Activated CD4-positive, alpha-beta memory T cell treated with anti-CD3 and anti-CD28 coated beads for 36 hours (primary cell): ENCODE measurements around the gene ATP5F1E. TPM values are rescaled to one million over a fixed set of nuclear protein-coding genes. Genes with fewer than 3 reads are reported as not detected.
"Not testable (repeated sequence)": the region's sequence is repeated elsewhere in the genome, so short reads cannot be mapped to it uniquely, and the experiment has no call there.

Source experiments
- CTCF ChIA-PET: fragments of 350-600 bp; sonication (Branson Sonifier 250); formaldehyde crosslinking; loops from one replicate; lab custom pipeline; 2021; ENCODE audit warnings: antibody characterized with exemption, inconsistent platforms; lab: Charles Lee
- POLR2A ChIA-PET: fragments of 350-600 bp; sonication (Branson Sonifier 250); formaldehyde crosslinking; loops from one replicate; lab custom pipeline; 2021; ENCODE audit warnings: antibody characterized with exemption; lab: Charles Lee
- DNase-seq: peaks from one replicate; pipeline ENCODE4 v3.0.0-alpha.2; 2020
- H3K27ac Mint-ChIP-seq: one replicate; pipeline ENCODE4 v1.8.0; 2021; ENCODE audit warnings: mixed read lengths
- H3K27me3 Mint-ChIP-seq: one replicate; pipeline ENCODE4 v1.8.0; 2021; ENCODE audit warnings: mixed read lengths
- H3K36me3 Mint-ChIP-seq: one replicate; pipeline ENCODE4 v1.8.0; 2021; ENCODE audit warnings: mixed read lengths
- H3K4me1 Mint-ChIP-seq: one replicate; pipeline ENCODE4 v1.8.0; 2021; ENCODE audit warnings: low read depth, mixed read lengths
- H3K4me3 Mint-ChIP-seq: one replicate; pipeline ENCODE4 v1.8.0; 2021; ENCODE audit warnings: mild to moderate bottlenecking, mixed read lengths
- H3K9me3 Mint-ChIP-seq: one replicate; pipeline ENCODE4 v1.8.0; 2021; ENCODE audit warnings: mixed read lengths
- intact Hi-C: fragments of 100-400 bp; cut with micrococcal nuclease; formaldehyde crosslinking; loops from one replicate; pipeline ENCODE4 v1.15.1; 2023
- total RNA-seq, 2 experiments: library from RNA; stranded (reverse); gene quantifications; one replicate each; pipeline ENCODE4 v1.2.3, GENCODE V29; 2021

ATP5F1E gene
- total RNA-seq, 2 experiments from 2014 or later: 82.2 to 90.4 TPM

DNA sequence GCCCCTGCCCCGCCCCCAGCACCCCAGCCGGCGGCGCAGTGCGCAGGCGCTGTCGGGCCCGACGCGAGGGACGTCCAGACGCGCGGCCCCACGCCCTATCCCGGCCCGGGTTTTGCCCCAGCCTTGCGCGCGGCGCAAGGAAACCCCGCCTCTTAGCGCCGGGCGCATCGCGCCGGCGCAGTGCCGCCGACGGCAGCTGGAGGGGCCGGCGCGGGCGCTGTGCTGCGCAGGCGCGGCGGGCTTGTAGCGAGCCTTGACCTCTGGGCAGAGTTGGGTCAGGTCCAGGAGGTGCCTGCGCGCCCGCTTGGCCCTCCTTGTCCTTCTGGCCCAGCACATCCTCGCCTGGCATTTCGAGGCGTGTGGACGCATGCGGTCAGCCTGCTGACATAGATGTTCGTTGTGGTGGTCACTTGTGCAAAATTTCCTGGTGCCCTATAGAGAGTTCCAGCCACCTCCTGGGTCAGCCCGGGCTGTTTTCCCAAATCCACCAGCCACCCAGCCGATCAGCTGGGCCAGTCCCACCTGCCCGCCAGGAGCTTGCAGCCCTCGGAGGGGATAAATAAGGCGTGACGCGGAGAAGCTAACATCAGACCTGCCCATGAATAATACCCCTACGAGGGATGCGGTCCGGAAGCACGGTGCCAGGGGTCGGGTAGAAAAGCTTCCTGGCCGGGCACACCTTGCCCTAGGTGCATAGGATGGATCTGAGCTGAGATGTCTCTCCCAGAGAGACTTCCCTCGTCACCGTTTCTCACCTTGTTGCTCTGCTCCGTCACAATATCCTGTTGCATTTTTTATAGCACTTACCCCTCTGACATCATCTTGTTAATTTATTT lies 10.9 kb upstream of the ATP5F1E start:
- ChIA-PET POLR2A (interaction anchor here (0.9 to 3.9 kb wide), 5 partner anchors 11 to 152 kb away, joined by 3 to 36 read pairs (median 5); partner anchors contain the start of gene ATP5F1E), CTCF (interaction anchor here (1.3 to 3.1 kb wide), 5 partner anchors 11 to 179 kb away, joined by 4 to 11 read pairs (median 5); partner anchors contain the start of gene ATP5F1E)
- peaks cover 55% of the 10 kb centered on the region for H3K4me1 Mint-ChIP-seq
- H3K9me3 Mint-ChIP-seq: no peaks in the 10 kb centered on the region
- H3K27me3 Mint-ChIP-seq: no peaks in the 10 kb centered on the region
- H3K4me3 Mint-ChIP-seq: peak overlapping the region; percentile 92
- H3K36me3 Mint-ChIP-seq: peaks cover 20% of the 10 kb centered on the region
- intact Hi-C loops: loop anchor here (1.0 to 2.0 kb wide), 3 partner anchors 11 to 122 kb away; partner anchors contain the start of genes ATP5F1E and NELFCD
- peak; percentile 96 for DNase-seq
- H3K27ac Mint-ChIP-seq: peak overlapping the region; percentile 88

DNA sequence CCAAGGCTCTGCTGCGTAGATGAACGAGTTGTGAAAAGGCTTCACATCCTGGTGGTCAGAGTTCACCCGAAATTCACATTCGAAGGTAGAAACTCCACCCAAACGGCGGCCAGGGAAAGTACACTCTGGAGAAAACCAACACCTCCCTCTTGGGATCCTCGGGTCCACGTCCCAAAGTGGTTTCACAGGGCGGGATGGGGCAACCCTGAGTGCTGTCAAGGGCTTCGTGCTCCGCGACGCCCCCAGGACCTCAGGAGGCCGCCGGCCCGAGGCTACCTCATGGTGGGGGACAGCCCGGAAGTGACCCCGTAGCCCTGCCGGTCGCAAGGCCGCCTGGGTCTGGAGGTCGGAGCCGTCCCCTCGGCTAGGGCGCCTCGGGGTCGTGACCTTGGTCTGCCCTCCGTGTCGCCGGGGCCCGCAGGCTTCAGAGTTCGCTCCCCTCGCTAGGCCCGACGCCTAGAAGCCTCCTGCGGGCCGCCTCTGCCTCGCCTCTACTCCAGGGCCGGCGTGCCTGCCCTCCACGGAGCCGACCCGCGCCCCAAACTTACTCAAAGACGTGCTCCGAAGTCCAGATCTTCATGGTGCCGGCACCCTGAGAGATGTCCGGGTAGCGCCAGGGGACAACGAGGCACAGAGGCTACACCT lies 10.1 kb upstream of the ATP5F1E start, which contains the start of gene PRELID3B:
PRELID3B (minus strand) TSS at position 636 of the 645 bp plus-strand sequence; CDS start at position 580, 56 bp downstream.
- intact Hi-C loops: loop anchor here (1.0 to 2.0 kb wide), 3 partner anchors 10 to 123 kb away; partner anchors contain the start of genes ATP5F1E and NELFCD
- CTCF ChIA-PET: interaction anchor here (1.7 kb wide), 1 partner anchor 80 kb away, joined by 4 read pairs; no protein-coding TSS in a partner anchor
- POLR2A ChIA-PET: interaction anchor here (0.9 to 3.9 kb wide), 5 partner anchors 10 to 153 kb away, joined by 3 to 36 read pairs (median 5); partner anchors contain the start of gene ATP5F1E
- H3K27ac Mint-ChIP-seq: peak within 1 kb of the TSS; percentile 88
- no peak for DNase-seq
- H3K9me3 Mint-ChIP-seq: no peaks in the 10 kb centered on the region
- H3K27me3 Mint-ChIP-seq: no peaks in the 10 kb centered on the region
- H3K4me1 Mint-ChIP-seq: peaks cover 55% of the 10 kb centered on the region
- H3K4me3 Mint-ChIP-seq: peak within 1 kb of the TSS; percentile 92
- peaks cover 28% of the 10 kb centered on the region for H3K36me3 Mint-ChIP-seq

DNA sequence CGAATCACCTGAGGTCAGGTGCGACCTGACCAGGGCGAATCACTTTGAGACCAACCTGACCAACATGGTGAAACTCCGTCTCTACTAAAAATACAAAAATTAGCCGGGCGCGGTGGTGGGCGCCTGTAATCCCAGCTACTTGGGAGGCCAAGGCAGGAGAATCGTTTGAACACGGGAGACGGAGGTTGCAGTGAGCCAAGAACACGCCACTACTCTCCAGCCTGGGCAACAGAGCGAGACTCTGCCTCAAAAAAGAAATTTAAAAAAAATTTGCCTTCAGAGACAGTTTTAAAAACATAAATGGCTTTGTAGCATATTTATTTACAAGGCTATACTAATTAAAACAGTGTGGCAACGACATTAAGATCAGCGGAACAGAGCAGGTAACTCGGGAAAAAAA lies 9.4 kb upstream of the ATP5F1E start:
- H3K9me3 Mint-ChIP-seq, intact Hi-C loops, DNase-seq, H3K27me3 Mint-ChIP-seq: not testable (repeated sequence)
- Mint-ChIP-seq H3K27ac (peak overlapping the region; percentile 61), H3K4me3 (peak overlapping the region; percentile 92), H3K36me3 (peaks cover 35% of the 10 kb centered on the region), H3K4me1 (peaks cover 58% of the 10 kb centered on the region)
- ChIA-PET POLR2A (interaction anchor here (1.5 to 3.9 kb wide), 3 partner anchors 9 to 152 kb away, joined by 3 to 36 read pairs (median 5); partner anchors contain the start of gene ATP5F1E), CTCF (interaction anchor here (1.0 to 2.0 kb wide), 4 partner anchors 10 to 165 kb away, joined by 3 to 4 read pairs (median 4); partner anchors contain the start of gene ATP5F1E)

DNA sequence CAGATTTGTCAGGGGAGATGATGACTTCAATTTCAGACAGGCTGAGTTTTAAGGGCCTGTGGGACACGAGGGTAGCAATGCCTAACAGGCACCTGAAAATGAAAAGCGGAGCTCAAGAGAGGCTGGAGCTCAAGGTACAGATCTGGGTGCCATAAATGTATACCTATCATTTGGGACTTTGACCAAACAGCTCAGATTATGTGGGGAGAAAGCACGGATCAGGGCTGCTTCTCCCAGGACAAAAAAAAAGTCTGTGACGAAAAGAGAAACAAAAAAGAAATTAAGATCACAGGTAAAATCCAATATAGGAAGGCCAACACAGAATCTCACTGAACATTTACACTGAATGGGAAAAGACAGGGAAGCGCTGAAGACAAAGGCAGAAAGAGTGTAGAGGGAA lies 8.5 kb upstream of the ATP5F1E start:
- no peaks in the 10 kb centered on the region for H3K27me3 Mint-ChIP-seq
- ChIA-PET CTCF (interaction anchor here (1.0 to 2.0 kb wide), 4 partner anchors 9 to 181 kb away, joined by 3 to 4 read pairs (median 4); partner anchors contain the start of gene ATP5F1E), POLR2A (interaction anchor here (1.7 to 3.9 kb wide), 2 partner anchors 8 to 151 kb away, joined by 5 to 36 read pairs; partner anchors contain the start of gene ATP5F1E)
- H3K4me3 Mint-ChIP-seq: peak overlapping the region; percentile 92
- DNase-seq: no peak
- intact Hi-C loops: no loop called here
- H3K36me3 Mint-ChIP-seq: peaks cover 43% of the 10 kb centered on the region
- peak overlapping the region; percentile 5 for H3K27ac Mint-ChIP-seq
- H3K9me3 Mint-ChIP-seq: no peaks in the 10 kb centered on the region
- H3K4me1 Mint-ChIP-seq: peaks cover 62% of the 10 kb centered on the region

DNA sequence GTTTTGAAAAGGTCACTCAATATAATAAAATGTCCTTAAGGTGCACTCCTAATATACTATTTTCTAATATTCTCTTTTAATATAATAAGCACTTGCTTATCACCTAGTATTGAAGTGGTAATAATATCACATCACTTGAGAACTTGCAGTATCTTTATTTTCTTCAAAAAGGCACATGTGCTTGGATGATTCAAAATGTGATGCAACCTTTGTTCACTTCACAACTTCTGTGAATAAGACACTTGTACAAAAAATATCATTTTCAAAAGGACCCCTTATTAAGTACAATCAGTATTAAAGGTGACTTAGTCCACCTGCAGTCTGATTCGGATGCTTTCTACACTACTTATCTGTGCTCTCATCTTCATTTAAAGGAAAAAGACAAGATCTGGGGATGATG lies 7.1 kb upstream of the ATP5F1E start:
- Mint-ChIP-seq H3K4me1 (peaks cover 68% of the 10 kb centered on the region), H3K27me3 (no peaks in the 10 kb centered on the region), H3K27ac (peak overlapping the region; percentile 75), H3K4me3 (peak overlapping the region; percentile 60), H3K9me3 (no peaks in the 10 kb centered on the region), H3K36me3 (peaks cover 51% of the 10 kb centered on the region)
- intact Hi-C loops: no loop called here
- POLR2A ChIA-PET: no interaction called here
- no peak for DNase-seq
- CTCF ChIA-PET: no interaction called here

DNA sequence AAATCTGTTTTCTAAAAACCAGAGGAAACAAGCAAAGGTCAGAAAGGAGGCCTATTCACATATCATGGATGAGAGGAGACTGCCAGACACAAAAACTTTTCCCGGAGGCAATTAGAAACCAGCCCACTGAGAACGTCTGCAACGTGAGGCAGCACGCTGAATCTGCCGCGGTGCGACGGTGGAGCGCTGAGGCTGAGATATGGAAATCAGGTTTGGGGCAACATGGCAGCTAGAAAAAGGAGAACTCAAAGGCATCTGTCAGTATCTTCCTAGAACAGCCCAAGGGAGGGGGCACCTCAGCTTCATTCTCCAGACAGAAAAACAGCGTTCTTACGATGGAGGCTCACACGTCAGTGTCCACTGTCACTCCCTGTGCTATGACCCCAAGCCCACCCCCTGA lies 5.3 kb upstream of the ATP5F1E start:
- Mint-ChIP-seq H3K27me3 (no peaks in the 10 kb centered on the region), H3K4me3 (no peak overlapping the region), H3K4me1 (peaks cover 67% of the 10 kb centered on the region), H3K27ac (peak overlapping the region; percentile 23), H3K36me3 (peaks cover 58% of the 10 kb centered on the region), H3K9me3 (no peaks in the 10 kb centered on the region)
- POLR2A ChIA-PET: no interaction called here
- no peak for DNase-seq
- intact Hi-C loops: no loop called here
- CTCF ChIA-PET: no interaction called here

DNA sequence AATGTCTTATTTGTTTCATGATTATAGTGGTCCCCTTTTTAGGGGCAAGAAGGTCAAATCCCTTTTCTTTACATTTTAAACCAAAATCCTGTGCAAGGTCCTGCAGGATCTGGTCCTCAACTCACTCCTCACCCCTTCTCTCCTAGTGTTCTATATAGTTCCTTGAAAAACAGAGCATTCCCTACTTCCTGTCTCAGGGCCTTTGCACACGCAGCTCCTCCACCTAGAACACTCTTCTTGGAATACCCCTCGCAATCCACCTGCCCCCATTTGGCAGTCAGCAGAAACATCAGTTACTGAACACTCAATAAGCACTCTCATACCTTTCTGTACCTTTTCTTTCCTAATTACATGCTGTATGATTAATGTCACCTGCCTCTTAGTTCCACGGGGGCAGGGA lies 3.2 kb upstream of the ATP5F1E start:
- no peak for DNase-seq
- ChIA-PET POLR2A (no interaction called here), CTCF (no interaction called here)
- Mint-ChIP-seq H3K27me3 (no peaks in the 10 kb centered on the region), H3K4me3 (no peak overlapping the region), H3K36me3 (peaks cover 60% of the 10 kb centered on the region), H3K9me3 (no peaks in the 10 kb centered on the region), H3K4me1 (peaks cover 68% of the 10 kb centered on the region), H3K27ac (peak overlapping the region; percentile 16)
- intact Hi-C loops: no loop called here

DNA sequence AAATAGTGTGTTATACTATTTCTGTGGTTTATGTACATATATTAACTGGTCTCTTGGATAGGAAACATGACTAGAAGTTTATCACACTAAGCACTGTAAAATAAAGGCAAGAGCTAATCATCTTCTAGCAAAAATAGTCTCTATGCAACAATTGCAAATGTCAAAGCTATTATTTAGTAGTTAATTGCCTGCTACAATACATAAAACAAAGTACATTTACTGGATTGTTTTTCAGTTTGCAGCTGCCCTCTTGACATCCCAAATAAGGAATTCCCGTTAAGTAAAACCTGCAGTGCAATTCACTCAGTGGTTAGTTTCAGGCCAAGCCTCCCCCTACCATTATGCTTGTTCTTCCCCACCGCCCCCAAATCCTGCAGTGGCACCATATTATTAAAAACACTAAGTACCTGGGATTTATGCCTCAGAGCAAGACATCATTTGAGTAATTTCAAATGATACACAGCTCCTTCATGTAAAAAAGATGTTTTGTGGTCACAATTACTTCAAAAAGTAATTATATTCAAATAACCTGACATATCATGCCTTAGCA lies 1.6 kb upstream of the ATP5F1E start:
- H3K27me3 Mint-ChIP-seq: no peaks in the 10 kb centered on the region
- peak overlapping the region; percentile 61 for H3K27ac Mint-ChIP-seq
- H3K4me1 Mint-ChIP-seq: peaks cover 67% of the 10 kb centered on the region
- H3K36me3 Mint-ChIP-seq: peaks cover 65% of the 10 kb centered on the region
- CTCF ChIA-PET: interaction anchor here (0.9 to 1.4 kb wide), 2 partner anchors 118 to 174 kb away, joined by 3 to 4 read pairs; no protein-coding TSS in a partner anchor
- DNase-seq: no peak
- POLR2A ChIA-PET: interaction anchor here (3.8 kb wide), 1 partner anchor 9 kb away, joined by 36 read pairs; the partner anchor contains the start of gene PRELID3B
- intact Hi-C loops: loop anchor here (2.0 kb wide), 3 partner anchors 15 to 381 kb away; no protein-coding TSS in a partner anchor
- H3K4me3 Mint-ChIP-seq: peak overlapping the region; percentile 25
- H3K9me3 Mint-ChIP-seq: no peaks in the 10 kb centered on the region

DNA sequence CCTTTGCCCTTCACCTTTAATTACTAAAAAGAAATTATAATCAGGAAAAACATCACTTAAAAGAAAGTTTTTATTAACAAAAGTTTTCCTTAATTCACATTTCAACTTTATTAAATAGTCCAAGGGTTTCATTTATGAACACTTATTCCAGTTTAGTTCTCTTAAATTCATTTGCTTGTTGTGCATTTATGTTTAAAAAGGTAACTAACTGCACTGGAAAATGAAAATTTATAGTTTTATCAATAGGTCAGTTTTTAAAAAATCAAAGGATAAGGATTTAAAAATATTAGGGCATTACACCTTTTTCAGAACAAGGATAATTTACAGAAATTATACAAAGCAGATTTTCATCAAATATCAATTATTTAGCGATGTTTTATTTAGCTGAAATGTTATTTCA lies 958 bp upstream of the ATP5F1E start:
- Mint-ChIP-seq H3K27ac (peak overlapping the region; percentile 83), H3K27me3 (no peaks in the 10 kb centered on the region), H3K9me3 (no peaks in the 10 kb centered on the region), H3K4me3 (peak overlapping the region; percentile 94), H3K4me1 (peaks cover 73% of the 10 kb centered on the region), H3K36me3 (peaks cover 67% of the 10 kb centered on the region)
- CTCF ChIA-PET: interaction anchor here (0.9 to 2.1 kb wide), 4 partner anchors 119 to 189 kb away, joined by 3 to 8 read pairs (median 4); no protein-coding TSS in a partner anchor
- no peak for DNase-seq
- POLR2A ChIA-PET: interaction anchor here (1.5 to 3.8 kb wide), 3 partner anchors 9 to 121 kb away, joined by 3 to 36 read pairs (median 5); partner anchors contain the start of gene PRELID3B
- intact Hi-C loops: loop anchor here (2.0 kb wide), 3 partner anchors 16 to 380 kb away; no protein-coding TSS in a partner anchor

DNA sequence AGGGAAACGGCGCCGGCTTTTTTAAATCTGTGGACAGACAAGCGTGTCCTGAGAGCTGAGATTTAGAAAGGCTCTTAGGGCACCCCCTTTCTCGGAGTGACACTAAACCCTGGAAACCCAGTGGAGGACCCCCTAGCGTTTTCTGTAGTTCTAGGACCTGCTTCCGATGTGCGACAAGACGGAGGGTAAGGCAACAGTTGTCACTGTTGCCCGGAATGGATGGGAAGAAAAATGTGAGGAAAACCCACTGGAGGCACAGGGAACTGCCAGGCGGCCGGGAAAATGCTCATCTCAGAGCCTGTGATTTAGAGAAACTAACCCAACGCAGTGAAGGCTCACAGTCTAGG lies 551 bp upstream of the ATP5F1E start:
- Mint-ChIP-seq H3K27ac (peak overlapping the region; percentile 83), H3K4me3 (peak overlapping the region; percentile 94), H3K9me3 (no peaks in the 10 kb centered on the region), H3K4me1 (peaks cover 73% of the 10 kb centered on the region), H3K27me3 (no peaks in the 10 kb centered on the region), H3K36me3 (peaks cover 67% of the 10 kb centered on the region)
- DNase-seq: no peak
- ChIA-PET CTCF (interaction anchor here (1.0 to 2.1 kb wide), 7 partner anchors 11 to 381 kb away, joined by 3 to 10 read pairs (median 6); partner anchors contain the start of gene STX16), POLR2A (interaction anchor here (1.0 to 3.8 kb wide), 9 partner anchors 10 to 143 kb away, joined by 3 to 36 read pairs (median 5); partner anchors contain the start of genes PRELID3B and ZNF831)
- intact Hi-C loops: loop anchor here (1.0 to 2.0 kb wide), 5 partner anchors 10 to 380 kb away; partner anchors contain the start of genes CTSZ and PRELID3B
